IMR-90 (cell line): ENCODE results near the gene PLCL1. TPM values are rescaled to one million over a fixed set of nuclear protein-coding genes. Genes with fewer than 3 reads are reported as not detected.

Source experiments
- ATAC-seq: fragments of 200-7000 bp; cut with Tn5 transposase; 2 replicates; pipeline ENCODE4 v1.9.1; 2020; ENCODE audit warnings: low read depth, mild to moderate bottlenecking, moderate library complexity
- BruUV-seq: library from RNA; stranded (reverse); fragments of 400-500 nt; replicated peaks from 2 replicates; lab custom pipeline; 2021; lab: Mats Ljungman, UMichigan
- CTCF ChIA-PET: fragments of 300-600 bp; formaldehyde crosslinking; extraction: SDS; loops from one replicate; lab custom pipeline; 2021; ENCODE audit warnings: antibody characterized with exemption; lab: Yijun Ruan, JAX
- POLR2A ChIA-PET: fragments of 300-600 bp; sonication (Branson Sonifier 250); formaldehyde crosslinking; loops from one replicate; lab custom pipeline; 2022; ENCODE audit warnings: antibody characterized with exemption; ENCODE audit not compliant: unreplicated experiment; lab: Charles Lee
- DNase-seq: peaks from one replicate; pipeline ENCODE4 v3.0.0; 2013
- H2AFZ ChIP-seq: replicated peaks from 2 replicates; pipeline ENCODE3; 2013; ENCODE audit warnings: low read length, mild to moderate bottlenecking; ENCODE audit not compliant: poor library complexity
- H2AK5ac ChIP-seq: 2 replicates; pipeline ENCODE4 v1.6.1; 2013; ENCODE audit warnings: low read depth, low read length, inconsistent platforms
- H2AK9ac ChIP-seq: replicated peaks from 2 replicates; pipeline ENCODE3; 2013; ENCODE audit warnings: mild to moderate bottlenecking, low read depth, low read length, moderate library complexity; ENCODE audit not compliant: poor library complexity
- H2BK120ac ChIP-seq: 2 replicates; pipeline ENCODE4 v1.6.1; 2013; ENCODE audit warnings: low read depth, low read length, inconsistent platforms
- H2BK15ac ChIP-seq: 3 replicates; pipeline ENCODE4 v1.6.1; 2013; ENCODE audit warnings: low read depth, low read length, inconsistent platforms
- H2BK20ac ChIP-seq: 2 replicates; pipeline ENCODE4 v1.6.1; 2013; ENCODE audit warnings: low read depth, mild to moderate bottlenecking, inconsistent platforms, low read length, moderate library complexity
- H2BK5ac ChIP-seq: 2 replicates; pipeline ENCODE4 v1.6.1; 2013; ENCODE audit warnings: mild to moderate bottlenecking, low read depth, low read length, inconsistent platforms; ENCODE audit not compliant: poor library complexity, severe bottlenecking
- H3K14ac ChIP-seq: replicated peaks from 2 replicates; pipeline ENCODE4 v1.6.1; 2013; ENCODE audit warnings: low read depth, low read length, inconsistent platforms
- H3K18ac ChIP-seq: 2 replicates; pipeline ENCODE4 v1.6.1; 2013; ENCODE audit warnings: low read depth, low read length, control low read depth
- H3K23ac ChIP-seq: 2 replicates; pipeline ENCODE4 v1.6.1; 2013; ENCODE audit warnings: low read depth, low read length, inconsistent platforms
- H3K27ac ChIP-seq: 2 replicates; pipeline ENCODE4 v1.5.1; 2013; ENCODE audit warnings: mild to moderate bottlenecking, control low read depth, low read length; ENCODE audit not compliant: insufficient read depth
- H3K27me3 ChIP-seq: 2 replicates; pipeline ENCODE4 v1.6.1; 2013; ENCODE audit warnings: low read length; ENCODE audit not compliant: control insufficient read depth, insufficient read depth
- H3K36me3 ChIP-seq: 2 replicates; pipeline ENCODE4 v1.6.1; 2013; ENCODE audit warnings: low read length, mixed read lengths; ENCODE audit not compliant: control insufficient read depth, insufficient read depth
- H3K4ac ChIP-seq: 2 replicates; pipeline ENCODE4 v1.6.1; 2013; ENCODE audit warnings: low read depth, low read length, inconsistent platforms
- H3K4me1 ChIP-seq: 2 replicates; pipeline ENCODE4 v1.6.1; 2013; ENCODE audit warnings: low read length, mixed read lengths; ENCODE audit not compliant: control insufficient read depth, insufficient read depth
- H3K4me2 ChIP-seq: 2 replicates; pipeline ENCODE4 v1.6.1; 2013; ENCODE audit warnings: low read depth, mild to moderate bottlenecking, control low read depth, low read length, moderate library complexity
- H3K4me3 ChIP-seq: 2 replicates; pipeline ENCODE4 v1.5.1; 2013; ENCODE audit warnings: low read depth, mild to moderate bottlenecking, control low read depth, low read length, moderate library complexity; ENCODE audit not compliant: insufficient read depth
- H3K56ac ChIP-seq: 2 replicates; pipeline ENCODE4 v1.6.1; 2013; ENCODE audit warnings: low read length, inconsistent platforms; ENCODE audit not compliant: insufficient read depth; ENCODE audit errors: extremely low read depth
- H3K79me1 ChIP-seq, 2 experiments: 2 replicates each; pipeline ENCODE4 v1.6.1; 2013; ENCODE audit warnings: low read length in 2 of 2, inconsistent platforms in 1 of 2, low read depth in 1 of 2
- H3K9ac ChIP-seq: 2 replicates; pipeline ENCODE4 v1.6.1; 2013; ENCODE audit warnings: low read depth, low read length, control low read depth
- H3K9me1 ChIP-seq: 2 replicates; pipeline ENCODE4 v1.6.1; 2013; ENCODE audit warnings: low read length, inconsistent platforms; ENCODE audit not compliant: insufficient read depth
- H3K9me3 ChIP-seq: 2 replicates; pipeline ENCODE4 v1.6.1; 2013; ENCODE audit warnings: low read length; ENCODE audit not compliant: control insufficient read depth, insufficient read depth
- H4K20me1 ChIP-seq: 2 replicates; pipeline ENCODE4 v1.6.1; 2013; ENCODE audit warnings: low read length, inconsistent platforms; ENCODE audit not compliant: insufficient read depth
- H4K5ac ChIP-seq: 2 replicates; pipeline ENCODE4 v1.6.1; 2013; ENCODE audit warnings: mild to moderate bottlenecking, low read depth, low read length, control low read depth
- H4K8ac ChIP-seq, 2 experiments: 2 replicates each; pipeline ENCODE4 v1.6.1; 2013; ENCODE audit warnings: low read depth in 2 of 2, low read length in 2 of 2, control low read depth in 1 of 2, inconsistent platforms in 1 of 2
- H4K91ac ChIP-seq: 2 replicates; pipeline ENCODE4 v1.6.1; 2013; ENCODE audit warnings: low read depth, low read length, inconsistent platforms; ENCODE audit not compliant: insufficient read depth
- BHLHE40 ChIP-seq: fragments of 150-350 bp; IDR thresholded peaks from 2 replicates; pipeline ENCODE4 v1.6.1; 2016; ENCODE audit warnings: mild to moderate bottlenecking, low read depth, low read length
- MXI1 ChIP-seq: IDR thresholded peaks from 2 replicates; pipeline ENCODE4 v1.6.1; 2012; ENCODE audit warnings: low read depth, mild to moderate bottlenecking, low read length, moderate library complexity, borderline replicate concordance
- NFE2L2 ChIP-seq: fragments of 150-350 bp; IDR thresholded peaks from 2 replicates; pipeline ENCODE4 v1.6.1; 2016; ENCODE audit warnings: low read depth, mild to moderate bottlenecking, low read length
- POLR2A ChIP-seq: IDR thresholded peaks from 2 replicates; pipeline ENCODE4 v1.6.1; 2012; ENCODE audit warnings: mild to moderate bottlenecking, low read depth, low read length
- RFX5 ChIP-seq: IDR thresholded peaks from 2 replicates; pipeline ENCODE4 v1.8.0; 2012; ENCODE audit warnings: low read depth, mild to moderate bottlenecking, low read length, moderate library complexity
- SMC3 ChIP-seq: fragments of 150-350 bp; IDR thresholded peaks from 2 replicates; pipeline ENCODE4 v1.6.1; 2016; ENCODE audit warnings: low read depth, mild to moderate bottlenecking, antibody characterized with exemption, low read length, moderate library complexity
- USF2 ChIP-seq: fragments of 150-350 bp; IDR thresholded peaks from 2 replicates; pipeline ENCODE4 v1.6.1; 2017; ENCODE audit warnings: mild to moderate bottlenecking, antibody characterized with exemption, low read length, low read depth
- WGBS, 2 experiments: methylation state at CpG; one replicate each; pipeline versions ENCODE4 v1.1.5 to v1.1.7; 2013; ENCODE audit warnings: missing lambda C conversion rate in 2 of 2; ENCODE audit not compliant: insufficient read length in 1 of 2; ENCODE audit errors: extremely low coverage in 2 of 2; 5-methylcytosine and 5-hydroxymethylcytosine counted together
- dilution Hi-C: fragments of 300-500 bp; cut with HindIII; formaldehyde crosslinking; loops from one replicate; pipeline ENCODE4 v1.14.3; 2018; ENCODE audit warnings: low sequenced_read_pairs; ENCODE audit not compliant: unreplicated experiment
- in situ Hi-C: fragments of 300-500 bp; cut with MboI; formaldehyde crosslinking; loops from 3 replicates; pipeline ENCODE4 v1.14.3; 2019; ENCODE audit warnings: low sequenced_read_pairs, inconsistent platforms, mixed read lengths
- intact Hi-C: fragments of 100-400 bp; cut with micrococcal nuclease; formaldehyde crosslinking; loops from 2 replicates; pipeline ENCODE4 v1.10.0; 2022
- polyA plus RNA-seq, 3 experiments: library from polyadenylated mRNA; depleted of rRNA; stranded (reverse); fragments of >200 nt; gene quantifications; 2 replicates each; pipeline ENCODE4 v1.2.3, GENCODE V29; 2012; ENCODE audit warnings: low replicate concordance in 1 of 3
- total RNA-seq: library from RNA; depleted of rRNA; stranded (reverse); fragments of >200 nt; gene quantifications from 2 replicates; pipeline ENCODE4 v1.2.3, GENCODE V29; 2012

The PLCL1 gene
- total and polyA plus RNA-seq, 2 of the 4 experiments (the other 2 are of a cell fraction): 0.14 to 0.18 TPM

- Histone ChIP-seq H2BK15ac (no peak overlapping the region), H2AK9ac (no peak overlapping the region), H2BK20ac (no peak overlapping the region), H3K4me3 (no peak overlapping the region), H3K4ac (no peak overlapping the region), H2AK5ac (no peak overlapping the region), H3K79me1 (no peaks in the 10 kb centered on the region), H3K9ac (no peak overlapping the region), H4K20me1 (no peaks in the 10 kb centered on the region), H3K27ac (no peak overlapping the region), H2AFZ (no peak overlapping the region), H2BK120ac (no peak overlapping the region), H2BK5ac (no peak overlapping the region), H3K14ac (no peak overlapping the region), H3K9me1 (no peaks in the 10 kb centered on the region), H3K56ac (no peak overlapping the region), H3K4me1 (no peaks in the 10 kb centered on the region), H3K18ac (no peak overlapping the region), H4K8ac (no peak overlapping the region), H4K91ac (no peak overlapping the region), H3K9me3 (no peaks in the 10 kb centered on the region), H3K36me3 (no peaks in the 10 kb centered on the region), H3K23ac (no peak overlapping the region), H3K27me3 (no peaks in the 10 kb centered on the region), H3K4me2 (no peak overlapping the region), H4K5ac (no peak overlapping the region)
- TF ChIP-seq RFX5: no peak
- TF ChIP-seq POLR2A: no peak
- TF ChIP-seq BHLHE40: no peak
- no peak for TF ChIP-seq SMC3
- TF ChIP-seq NFE2L2: no peak
- TF ChIP-seq MXI1: no peak
- no peak for TF ChIP-seq USF2
- in situ Hi-C loops (no loop called here), dilution Hi-C loops (no loop called here), intact Hi-C loops (no loop called here)
- no TSS peak for BruUV-seq
- ATAC-seq: no peak
- no CpG with 5 or more reads among the region's 1 CpG for WGBS, 2 experiments
- no peak for DNase-seq
- POLR2A ChIA-PET: no interaction called here
- CTCF ChIA-PET: no interaction called here
Observed at GRCh38 chr2:198004173-198004572, 199.8 kb downstream of the PLCL1 start.
